GM12878 (cell line): ENCODE data around the gene SLC36A3. TPM values are rescaled to one million over a fixed set of nuclear protein-coding genes. Genes with fewer than 3 reads are reported as not detected.

Source experiments
- BHLHE40 ChIP-seq, 2 experiments: fragments of 450-650 bp in 1 of 2; IDR thresholded peaks; 2 replicates each; pipeline ENCODE4 v1.6.1; 2011 to 2017; ENCODE audit warnings: low read depth in 2 of 2, borderline replicate concordance in 1 of 2, improper control_type of control experiment in 1 of 2, low read length in 1 of 2, mild to moderate bottlenecking in 1 of 2
- CHD1 ChIP-seq: IDR thresholded peaks from 2 replicates; pipeline ENCODE4 v1.6.1; 2012; ENCODE audit warnings: low read depth, low read length, improper control_type of control experiment
- CREB1 ChIP-seq: IDR thresholded peaks from 2 replicates; pipeline ENCODE4 v1.6.1; 2012; ENCODE audit warnings: low read depth, mild to moderate bottlenecking, inconsistent platforms
- CTCF ChIP-seq, 3 experiments: IDR thresholded peaks in 2 of 3; conservative IDR thresholded peaks in 1 of 3; 2 replicates each; pipeline ENCODE4 v1.5.1; 2011; ENCODE audit warnings: low read depth in 3 of 3, low read length in 3 of 3, mild to moderate bottlenecking in 3 of 3, control low read depth in 2 of 3, moderate library complexity in 2 of 3, inconsistent platforms in 1 of 3, mixed read lengths in 1 of 3; ENCODE audit not compliant: control insufficient read depth in 2 of 3, insufficient read depth in 1 of 3; ENCODE audit errors: extremely low read depth in 1 of 3
- IRF5 ChIP-seq: fragments of 450-650 bp; IDR thresholded peaks from 2 replicates; pipeline ENCODE4 v1.6.1; 2017; ENCODE audit warnings: borderline replicate concordance
- LARP7 ChIP-seq: fragments of 450-650 bp; IDR thresholded peaks from 2 replicates; pipeline ENCODE4 v1.6.1; 2017; ENCODE audit warnings: mild to moderate bottlenecking
- MTA3 ChIP-seq: IDR thresholded peaks from 2 replicates; pipeline ENCODE4 v1.6.1; 2012; ENCODE audit warnings: low read length, inconsistent platforms, borderline replicate concordance
- RAD21 ChIP-seq: IDR thresholded peaks from 2 replicates; pipeline ENCODE4 v1.6.1; 2011; ENCODE audit warnings: mild to moderate bottlenecking, low read depth, low read length, moderate library complexity; ENCODE audit not compliant: insufficient read depth
- ZNF384 ChIP-seq: IDR thresholded peaks from 2 replicates; pipeline ENCODE4 v1.6.1; 2012; ENCODE audit warnings: low read depth, mild to moderate bottlenecking, low read length, improper control_type of control experiment, borderline replicate concordance
- polyA plus RNA-seq, 11 experiments: library from polyadenylated mRNA; depleted of rRNA in 4 of 11; unstranded in 6 of 11; stranded (reverse) in 5 of 11; fragments of >200 nt; fragmentation: Nextera tagmentation in 4 of 11; fragmentation: Illumina TruSeq in 1 of 11; extraction: Ambion mirVana in 4 of 11; extraction: Trizol in 1 of 11; gene quantifications; 1 replicate in 1 of 11; 2 replicates in 10 of 11; pipeline versions ENCODE4 v1.2.1 to v1.2.3, GENCODE V29; 2011 to 2016; ENCODE audit warnings: inconsistent platforms in 2 of 11, missing spikeins in 2 of 11, low read depth in 1 of 11
- total RNA-seq, 4 experiments: library from RNA; depleted of rRNA in 3 of 4; stranded (reverse); fragments of >200 nt in 3 of 4; fragmentation: Illumina TruSeq in 1 of 4; extraction: Trizol in 1 of 4; gene quantifications; 2 replicates each; pipeline versions ENCODE4 v1.2.1 to v1.2.3, GENCODE V29; 2013 to 2021
- TF ChIP-seq, protein P1 (sequence below): fragments of 450-650 bp; IDR thresholded peaks from 2 replicates; pipeline ENCODE4 v1.6.1; 2017; ENCODE audit warnings: mild to moderate bottlenecking, low read depth, inconsistent platforms; ENCODE audit not compliant: poor library complexity, severe bottlenecking

The SLC36A3 gene
- total and polyA plus RNA-seq, 10 of the 15 experiments (the other 5 are each of a cell fraction or from before 2014, with no cell fraction given): 0.03 TPM; not detected in 9

GRCh38 chr5:151239237-151239861 lies 64.2 kb downstream of the SLC36A3 start (continued):
- TF ChIP-seq, protein P1, sequence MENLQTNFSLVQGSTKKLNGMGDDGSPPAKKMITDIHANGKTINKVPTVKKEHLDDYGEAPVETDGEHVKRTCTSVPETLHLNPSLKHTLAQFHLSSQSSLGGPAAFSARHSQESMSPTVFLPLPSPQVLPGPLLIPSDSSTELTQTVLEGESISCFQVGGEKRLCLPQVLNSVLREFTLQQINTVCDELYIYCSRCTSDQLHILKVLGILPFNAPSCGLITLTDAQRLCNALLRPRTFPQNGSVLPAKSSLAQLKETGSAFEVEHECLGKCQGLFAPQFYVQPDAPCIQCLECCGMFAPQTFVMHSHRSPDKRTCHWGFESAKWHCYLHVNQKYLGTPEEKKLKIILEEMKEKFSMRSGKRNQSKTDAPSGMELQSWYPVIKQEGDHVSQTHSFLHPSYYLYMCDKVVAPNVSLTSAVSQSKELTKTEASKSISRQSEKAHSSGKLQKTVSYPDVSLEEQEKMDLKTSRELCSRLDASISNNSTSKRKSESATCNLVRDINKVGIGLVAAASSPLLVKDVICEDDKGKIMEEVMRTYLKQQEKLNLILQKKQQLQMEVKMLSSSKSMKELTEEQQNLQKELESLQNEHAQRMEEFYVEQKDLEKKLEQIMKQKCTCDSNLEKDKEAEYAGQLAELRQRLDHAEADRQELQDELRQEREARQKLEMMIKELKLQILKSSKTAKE: no peak
- TF ChIP-seq CTCF (IDR thresholded peaks at IDR 0.05 in 2 of 3, conservative IDR thresholded peaks at IDR 0.05 in 1 of 3; ENCODE audit: control insufficient read depth in 2 of 3, extremely low read depth in 1 of 3, insufficient read depth in 1 of 3, low read depth in 3 of 3, low read length in 3 of 3) (peak; percentile 66 to 72 (median 72)), RAD21 (peak; percentile 82), LARP7 (no peak), MTA3 (no peak), CHD1 (no peak), BHLHE40 (IDR thresholded peaks at IDR 0.05; ENCODE audit: borderline replicate concordance in 1 of 2, low read depth in 2 of 2, low read length in 1 of 2) (no peak), ZNF384 (no peak), CREB1 (no peak), IRF5 (no peak)
